Spleen (tissue), 11 donors: ENCODE data around the gene NARS2. TPM values are rescaled to one million over a fixed set of nuclear protein-coding genes. Genes with fewer than 3 reads are reported as not detected.

ENCODE experiments used
- DNase-seq: peaks from one replicate; pipeline ENCODE4 v3.0.0-alpha.2; 2020
- H3K27ac ChIP-seq, 8 donors: fragments of 200-600 bp; sonication (generic) in 7 of 8; 1 replicate in 4 of 8; 2 replicates in 4 of 8; pipeline versions ENCODE4 v1.5.0 to v1.8.0; 2016 to 2021; ENCODE audit warnings: inconsistent platforms in 4 of 8, mild to moderate bottlenecking in 4 of 8, moderate library complexity in 1 of 8
- H3K27me3 ChIP-seq, 7 donors: fragments of 200-600 bp; sonication (generic) in 6 of 7; replicated peaks in 1 of 7; 1 replicate in 4 of 7; 2 replicates in 3 of 7; pipeline versions ENCODE4 v1.5.0 to v1.8.0; 2016 to 2021; ENCODE audit warnings: inconsistent platforms in 3 of 7, mild to moderate bottlenecking in 1 of 7
- H3K36me3 ChIP-seq, 6 donors: fragments of 200-600 bp; sonication (generic) in 5 of 6; 1 replicate in 4 of 6; 2 replicates in 2 of 6; pipeline versions ENCODE4 v1.5.0 to v1.8.0; 2016 to 2021; ENCODE audit warnings: inconsistent platforms in 2 of 6
- H3K4me1 ChIP-seq, 6 donors: fragments of 200-600 bp; sonication (generic) in 5 of 6; 1 replicate in 3 of 6; 2 replicates in 3 of 6; pipeline versions ENCODE4 v1.5.0 to v1.8.0; 2016 to 2021; ENCODE audit warnings: inconsistent platforms in 3 of 6
- H3K4me3 ChIP-seq, 8 donors: fragments of 200-600 bp; sonication (generic) in 7 of 8; 1 replicate in 4 of 8; 2 replicates in 4 of 8; pipeline versions ENCODE4 v1.5.0 to v1.8.0; 2016 to 2021; ENCODE audit warnings: inconsistent platforms in 4 of 8, mild to moderate bottlenecking in 4 of 8, moderate library complexity in 2 of 8
- H3K9me3 ChIP-seq, 8 donors: fragments of 200-600 bp; sonication (generic) in 7 of 8; 1 replicate in 4 of 8; 2 replicates in 4 of 8; pipeline versions ENCODE4 v1.5.0 to v1.8.0; 2016 to 2021; ENCODE audit warnings: inconsistent platforms in 4 of 8
- POLR2A ChIP-seq, 3 donors: fragments of 450-650 bp; IDR thresholded peaks; one replicate each; pipeline ENCODE4 v1.5.1; 2017; ENCODE audit warnings: antibody characterized with exemption in 3 of 3, mild to moderate bottlenecking in 1 of 3
- POLR2AphosphoS5 ChIP-seq, 3 donors: sonication (generic); formaldehyde crosslinking; IDR thresholded peaks; one replicate each; pipeline ENCODE4 v1.5.1; 2017; ENCODE audit warnings: antibody characterized with exemption in 3 of 3
- WGBS, 5 donors: extraction: QIAGEN DNeasy Blood & Tissue Kit in 3 of 5; methylation state at CpG; one replicate each; pipeline versions ENCODE4 v1.1.5 to v1.1.7; 2013 to 2018; 5-methylcytosine and 5-hydroxymethylcytosine counted together
- intact Hi-C: fragments of 100-400 bp; cut with DNase I; formaldehyde crosslinking; loops from one replicate; pipeline ENCODE4 v1.15.0; 2023; ENCODE audit warnings: low total_unique reads
- polyA plus RNA-seq, 3 donors: library from polyadenylated mRNA; stranded (reverse); fragments of 200-250 nt; gene quantifications; one replicate each; pipeline ENCODE4 v1.2.1, GENCODE V29; 2013
- total RNA-seq, 7 donors: library from RNA; depleted of rRNA in 3 of 7; stranded (reverse); fragments of >200 nt in 3 of 7; fragmentation: NEBNext Ultra II Directional in 4 of 7; extraction: Animal tissue kit (Norgen Biotek cat#: 25700) in 4 of 7; gene quantifications; one replicate each; pipeline versions ENCODE4 v1.1.0 to v1.2.1, GENCODE V29; 2016 to 2021
- TF ChIP-seq, protein P1 (sequence below), 11 experiments: fragments of 200-600 bp in 7 of 11; fragments of 450-650 bp in 4 of 11; sonication (generic) in 4 of 11; IDR thresholded peaks in 8 of 11; conservative IDR thresholded peaks in 3 of 11; 1 replicate in 7 of 11; 2 replicates in 4 of 11; pipeline versions ENCODE4 v1.4.0 to v1.8.0; 2016 to 2021; ENCODE audit warnings: antibody characterized with exemption in 11 of 11, inconsistent platforms in 4 of 11, mild to moderate bottlenecking in 1 of 11
- donor health status: healthy with polysubstance abuse.
- donor health status: DM: no; HTN: no; CAD: no; lungs with moderate emphysema.
- donor health status: DM: no; HTN: no; CAD: no.
- donor health status: Bipolar disorder and iron deficiency.
- donor health status: healthy.
- donor health status: DM: no; HTN: no; CAD: no.
- donor health status: DM: yes; HTN: yes; CAD: no.

Gene NARS2
- total and polyA plus RNA-seq, 10 donors: 11.2 to 19.7 (median 14.6) TPM

GRCh38 chr11:78526497-78527146 lies 48.0 kb downstream of the NARS2 start:
- no peaks in the 10 kb centered on the region for H3K27me3 ChIP-seq
- H3K27ac ChIP-seq: no peak overlapping the region
- no peaks in the 10 kb centered on the region for H3K4me1 ChIP-seq
- intact Hi-C loops: no loop called here
- 76 to 90% (median 84%) methylated on average over 6 of the region's 6 CpGs for WGBS, 5 donors
- H3K36me3 ChIP-seq: peaks cover 0 to 25% (median 0%) of the 10 kb centered on the region in 6 donors
- no peak for DNase-seq
- TF ChIP-seq POLR2A (IDR thresholded peaks at IDR 0.05): no peak
- TF ChIP-seq, protein P1, sequence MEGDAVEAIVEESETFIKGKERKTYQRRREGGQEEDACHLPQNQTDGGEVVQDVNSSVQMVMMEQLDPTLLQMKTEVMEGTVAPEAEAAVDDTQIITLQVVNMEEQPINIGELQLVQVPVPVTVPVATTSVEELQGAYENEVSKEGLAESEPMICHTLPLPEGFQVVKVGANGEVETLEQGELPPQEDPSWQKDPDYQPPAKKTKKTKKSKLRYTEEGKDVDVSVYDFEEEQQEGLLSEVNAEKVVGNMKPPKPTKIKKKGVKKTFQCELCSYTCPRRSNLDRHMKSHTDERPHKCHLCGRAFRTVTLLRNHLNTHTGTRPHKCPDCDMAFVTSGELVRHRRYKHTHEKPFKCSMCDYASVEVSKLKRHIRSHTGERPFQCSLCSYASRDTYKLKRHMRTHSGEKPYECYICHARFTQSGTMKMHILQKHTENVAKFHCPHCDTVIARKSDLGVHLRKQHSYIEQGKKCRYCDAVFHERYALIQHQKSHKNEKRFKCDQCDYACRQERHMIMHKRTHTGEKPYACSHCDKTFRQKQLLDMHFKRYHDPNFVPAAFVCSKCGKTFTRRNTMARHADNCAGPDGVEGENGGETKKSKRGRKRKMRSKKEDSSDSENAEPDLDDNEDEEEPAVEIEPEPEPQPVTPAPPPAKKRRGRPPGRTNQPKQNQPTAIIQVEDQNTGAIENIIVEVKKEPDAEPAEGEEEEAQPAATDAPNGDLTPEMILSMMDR (IDR thresholded peaks at IDR 0.05 in 8 of 11, conservative IDR thresholded peaks at IDR 0.05 in 3 of 11): no peak
- no peak for TF ChIP-seq POLR2AphosphoS5 (IDR thresholded peaks at IDR 0.05)
- H3K9me3 ChIP-seq: no peaks in the 10 kb centered on the region
- no peak overlapping the region for H3K4me3 ChIP-seq

DNA sequence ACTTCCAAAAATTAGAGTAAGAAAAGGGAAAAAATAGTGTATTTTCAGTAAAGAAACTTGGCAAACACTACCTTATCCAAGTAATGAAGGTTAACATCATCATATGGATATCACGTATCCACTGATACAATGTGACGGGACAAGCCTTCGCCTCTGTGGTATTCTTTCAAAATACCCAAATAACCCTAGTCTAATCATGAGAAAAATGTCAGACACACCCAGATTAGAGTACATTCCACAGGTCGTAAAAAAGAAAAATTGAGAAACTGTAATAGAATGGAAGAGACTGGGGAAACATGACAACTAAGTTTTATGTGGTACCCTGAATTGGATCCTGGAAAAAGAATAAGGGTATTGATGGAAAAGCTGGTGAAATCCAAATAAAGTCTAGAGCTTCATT lies 48.9 kb downstream of the NARS2 start:
- intact Hi-C loops: no loop called here
- Histone ChIP-seq H3K4me1 (no peaks in the 10 kb centered on the region), H3K27me3 (no peaks in the 10 kb centered on the region), H3K36me3 (peaks cover 0 to 25% (median 0%) of the 10 kb centered on the region in 6 donors), H3K27ac (no peak overlapping the region), H3K4me3 (no peak overlapping the region), H3K9me3 (no peaks in the 10 kb centered on the region)
- WGBS, 5 donors: 96 to 99% (median 97%) methylated on average over 4 of the region's 4 CpGs
- no peak for DNase-seq
- no peak for TF ChIP-seq POLR2AphosphoS5 (IDR thresholded peaks at IDR 0.05)
- TF ChIP-seq, protein P1 (IDR thresholded peaks at IDR 0.05 in 8 of 11, conservative IDR thresholded peaks at IDR 0.05 in 3 of 11): no peak
- TF ChIP-seq POLR2A (IDR thresholded peaks at IDR 0.05): no peak

DNA sequence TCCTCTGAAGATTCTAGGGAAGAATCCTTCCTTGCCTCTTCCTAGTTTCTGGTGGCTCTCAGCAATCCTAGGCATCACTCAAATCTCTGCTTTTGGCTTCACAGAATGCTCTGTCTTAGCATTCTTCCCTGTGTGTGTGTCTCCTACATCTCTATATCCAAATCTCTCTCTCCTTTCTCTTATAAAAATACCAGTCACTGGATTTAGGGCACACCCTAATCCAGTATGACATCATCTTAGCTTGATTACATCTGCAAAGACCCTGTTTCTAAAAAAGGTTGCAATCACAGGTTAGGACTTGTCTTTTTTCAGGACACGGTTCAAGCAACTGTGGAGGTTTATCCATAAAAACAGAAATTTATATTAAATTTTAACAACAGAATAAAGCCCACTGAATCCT lies 54.4 kb downstream of the NARS2 start:
- TF ChIP-seq, protein P1 (IDR thresholded peaks at IDR 0.05 in 8 of 11, conservative IDR thresholded peaks at IDR 0.05 in 3 of 11): no peak
- TF ChIP-seq POLR2A (IDR thresholded peaks at IDR 0.05) (no peak), POLR2AphosphoS5 (IDR thresholded peaks at IDR 0.05) (no peak)
- 88 to 100% (median 94%) methylated on average over 1 of the region's 1 CpG for WGBS, 5 donors
- intact Hi-C loops: no loop called here
- Histone ChIP-seq H3K36me3 (peaks cover 0 to 5% (median 0%) of the 10 kb centered on the region in 6 donors), H3K27ac (no peak overlapping the region), H3K4me1 (no peaks in the 10 kb centered on the region), H3K4me3 (no peak overlapping the region), H3K27me3 (no peaks in the 10 kb centered on the region), H3K9me3 (no peaks in the 10 kb centered on the region)
- DNase-seq: no peak

- Histone ChIP-seq H3K4me1 (no peaks in the 10 kb centered on the region), H3K9me3 (peaks cover 0 to 2% (median 0%) of the 10 kb centered on the region in 8 donors), H3K27me3 (no peaks in the 10 kb centered on the region), H3K4me3 (no peak overlapping the region), H3K27ac (no peak overlapping the region), H3K36me3 (peaks cover 0 to 12% (median 0%) of the 10 kb centered on the region in 6 donors)
- no peak for DNase-seq
- intact Hi-C loops: no loop called here
- TF ChIP-seq, protein P1 (IDR thresholded peaks at IDR 0.05 in 8 of 11, conservative IDR thresholded peaks at IDR 0.05 in 3 of 11): no peak
- TF ChIP-seq POLR2AphosphoS5 (IDR thresholded peaks at IDR 0.05) (no peak), POLR2A (IDR thresholded peaks at IDR 0.05) (no peak)
- 94 to 96% (median 95%) methylated on average over 4 of the region's 4 CpGs for WGBS, 5 donors
Observed at GRCh38 chr11:78516281-78516680, 58.4 kb downstream of the NARS2 start.
